Body of pancreas (tissue), 4 donors: Measurements from ENCODE around the gene PAPOLA. TPM values are rescaled to one million over a fixed set of nuclear protein-coding genes. Genes with fewer than 3 reads are reported as not detected.
A peak's percentile ranks its signal among the peaks of the same experiment; 100 is the strongest.

Experiments used
- ATAC-seq: fragments of 150-250 bp; one replicate; pipeline ENCODE4 v1.9.1; 2016
- DNase-seq, 4 donors: peaks; one replicate each; pipeline ENCODE4 v3.0.0-alpha.2; 2019
- H3K27ac ChIP-seq, 4 donors: fragments of 200-600 bp; sonication (generic); 1 replicate in 3 of 4; 2 replicates in 1 of 4; pipeline versions ENCODE4 v1.5.1 to v1.6.1; 2016 to 2019; ENCODE audit warnings: mild to moderate bottlenecking in 1 of 4, mixed read lengths in 1 of 4, moderate library complexity in 1 of 4
- H3K27me3 ChIP-seq, 2 donors: fragments of 200-600 bp; sonication (generic); one replicate each; pipeline ENCODE4 v1.6.0; 2016; ENCODE audit warnings: mild to moderate bottlenecking in 1 of 2
- H3K36me3 ChIP-seq, 2 donors: fragments of 200-600 bp; sonication (generic); replicated peaks in 1 of 2; 2 replicates each; pipeline ENCODE4 v1.5.1; 2016; ENCODE audit warnings: low read depth in 2 of 2; ENCODE audit not compliant: insufficient read depth in 1 of 2
- H3K4me1 ChIP-seq: fragments of 200-600 bp; sonication (generic); one replicate; pipeline ENCODE4 v1.6.0; 2016
- H3K4me3 ChIP-seq, 2 donors: fragments of 200-600 bp; sonication (generic); 1 replicate in 1 of 2; 2 replicates in 1 of 2; pipeline ENCODE4 v1.5.1; 2016 to 2019
- H3K9me3 ChIP-seq, 3 donors: fragments of 200-600 bp; sonication (generic); 1 replicate in 2 of 3; 2 replicates in 1 of 3; pipeline ENCODE4 v1.5.1; 2016
- CTCF ChIP-seq, 7 experiments: fragments of 450-650 bp in 4 of 7; fragments of 200-600 bp in 3 of 7; sonication (generic) in 3 of 7; IDR thresholded peaks; one replicate each; pipeline ENCODE4 v1.5.1; 2016 to 2019; ENCODE audit warnings: antibody characterized with exemption in 7 of 7
- POLR2A ChIP-seq, 3 donors: fragments of 450-650 bp; IDR thresholded peaks; one replicate each; pipeline ENCODE4 v1.6.1; 2016; ENCODE audit warnings: antibody characterized with exemption in 3 of 3, mild to moderate bottlenecking in 2 of 3
- WGBS, 2 donors: methylation state at CpG; one replicate each; pipeline ENCODE4 v1.1.5; 2017; 5-methylcytosine and 5-hydroxymethylcytosine counted together
- intact Hi-C: fragments of 100-400 bp; cut with DNase I; formaldehyde crosslinking; loops from one replicate; pipeline ENCODE4 v1.15.1; 2023
- total RNA-seq, 2 donors: library from RNA; depleted of rRNA; stranded (reverse); fragments of >200 nt; gene quantifications; one replicate each; pipeline ENCODE4 v1.1.0, GENCODE V29; 2016

The PAPOLA gene
- total RNA-seq, 2 donors from 2014 or later = 122 to 163 TPM

DNA sequence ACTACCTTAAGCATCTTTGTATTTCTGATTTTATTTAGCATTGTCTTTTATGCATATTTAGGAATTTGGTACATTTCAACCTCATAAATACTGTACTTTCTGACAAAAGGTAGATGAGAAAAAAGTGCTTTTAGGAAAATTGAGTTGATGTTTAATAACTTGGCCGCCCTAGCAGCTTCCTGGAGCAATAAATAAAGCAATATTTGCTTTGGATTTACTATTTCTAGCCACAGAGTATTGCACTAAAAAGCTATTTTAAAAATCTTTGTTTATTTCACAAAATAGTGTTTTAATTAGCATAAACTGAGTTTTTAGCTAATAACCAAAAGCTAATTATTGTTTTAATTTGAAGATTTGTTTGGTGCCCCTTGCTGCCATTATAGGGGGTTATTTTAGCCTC is 9.5 kb downstream of the PAPOLA start:
- TF ChIP-seq POLR2A (IDR thresholded peaks at IDR 0.05) = no peak
- Histone ChIP-seq H3K27me3 (no peaks in the 10 kb centered on the region), H3K36me3 (no peaks in the 10 kb centered on the region), H3K4me1 (peaks cover 90% of the 10 kb centered on the region), H3K27ac (peak overlapping the region in 2 of 4 donors; percentile 36 to 46), H3K9me3 (no peaks in the 10 kb centered on the region), H3K4me3 (no peak overlapping the region)
- intact Hi-C loops = no loop called here
- ATAC-seq (no peak), DNase-seq (no peak)
- 18 to 27% methylated on average over 1 of the region's 1 CpG for WGBS, 2 donors

DNA sequence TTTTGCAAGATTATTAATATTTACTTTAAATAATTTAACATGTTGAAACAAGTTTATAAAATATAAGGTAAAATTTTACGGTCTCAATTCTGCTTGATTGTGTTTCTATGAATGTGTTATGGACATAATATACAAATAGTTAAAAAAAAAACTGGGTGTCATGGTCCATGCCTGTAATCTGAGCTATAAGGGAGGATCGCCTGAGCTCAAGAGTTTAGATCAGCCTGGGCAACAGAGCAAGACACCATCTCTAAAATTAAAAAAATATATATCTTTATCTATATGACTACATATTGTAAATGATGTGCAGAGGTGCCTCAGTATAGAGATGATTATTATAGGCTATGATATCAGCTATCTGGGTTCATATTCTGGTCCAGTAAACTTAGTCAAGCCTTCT is 9.9 kb downstream of the PAPOLA start:
- DNase-seq (no peak), ATAC-seq (no peak)
- WGBS, 2 donors = 20 to 36% methylated on average over 2 of the region's 2 CpGs
- H3K4me1 ChIP-seq = peaks cover 87% of the 10 kb centered on the region
- intact Hi-C loops = no loop called here
- no peak overlapping the region for H3K4me3 ChIP-seq
- H3K27ac ChIP-seq = peak overlapping the region in 1 of 4 donors; percentile 46
- TF ChIP-seq POLR2A (IDR thresholded peaks at IDR 0.05) (no peak), CTCF (IDR thresholded peaks at IDR 0.05) (no peak)
- no peaks in the 10 kb centered on the region for H3K36me3 ChIP-seq
- no peaks in the 10 kb centered on the region for H3K9me3 ChIP-seq
- no peaks in the 10 kb centered on the region for H3K27me3 ChIP-seq

GRCh38 chr14:96512602-96513397 is 10.6 kb downstream of the PAPOLA start:
- ATAC-seq (no peak), DNase-seq (no peak)
- H3K4me1 ChIP-seq = peaks cover 85% of the 10 kb centered on the region
- no peak for TF ChIP-seq POLR2A (IDR thresholded peaks at IDR 0.05)
- no peak for TF ChIP-seq CTCF (IDR thresholded peaks at IDR 0.05)
- no peak overlapping the region for H3K4me3 ChIP-seq
- intact Hi-C loops = no loop called here
- 64 to 68% methylated on average over 5 of the region's 5 CpGs for WGBS, 2 donors
- no peaks in the 10 kb centered on the region for H3K36me3 ChIP-seq
- no peaks in the 10 kb centered on the region for H3K9me3 ChIP-seq
- peak overlapping the region in 1 of 4 donors; percentile 46 for H3K27ac ChIP-seq
- H3K27me3 ChIP-seq = no peaks in the 10 kb centered on the region

DNA sequence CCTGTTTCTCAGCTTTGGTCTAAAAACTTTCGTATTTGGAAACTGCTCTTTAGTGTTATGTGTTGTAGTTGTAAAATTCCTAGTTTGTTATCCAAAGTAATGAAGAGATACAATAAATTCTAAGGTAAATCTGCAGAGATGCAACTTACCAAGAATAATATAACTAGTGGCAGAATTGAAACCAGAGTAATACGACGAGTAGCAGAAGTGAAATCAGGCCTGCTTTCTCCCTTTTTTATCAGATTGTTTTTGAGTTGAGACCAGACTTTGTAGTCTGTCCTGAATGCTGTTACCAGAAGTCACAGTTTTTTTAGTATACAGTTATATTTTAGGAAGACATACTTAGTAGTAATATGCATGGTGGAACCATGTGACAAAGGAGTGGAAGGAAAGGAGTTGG is 12.5 kb downstream of the PAPOLA start:
- Histone ChIP-seq H3K36me3 (no peaks in the 10 kb centered on the region), H3K4me3 (no peak overlapping the region), H3K4me1 (peaks cover 73% of the 10 kb centered on the region), H3K9me3 (no peaks in the 10 kb centered on the region), H3K27ac (no peak overlapping the region), H3K27me3 (no peaks in the 10 kb centered on the region)
- TF ChIP-seq POLR2A (IDR thresholded peaks at IDR 0.05) (no peak), CTCF (IDR thresholded peaks at IDR 0.05) (no peak)
- DNase-seq (no peak), ATAC-seq (no peak)
- 33 to 56% methylated on average over 3 of the region's 3 CpGs for WGBS, 2 donors
- intact Hi-C loops = no loop called here

- Histone ChIP-seq H3K27ac (no peak overlapping the region), H3K27me3 (no peaks in the 10 kb centered on the region), H3K4me1 (peaks cover 65% of the 10 kb centered on the region), H3K36me3 (no peaks in the 10 kb centered on the region), H3K4me3 (no peak overlapping the region), H3K9me3 (no peaks in the 10 kb centered on the region)
- 89 to 91% methylated on average over 1 of the region's 1 CpG for whole genome bisulfite sequencing, 2 donors
- intact Hi-C loops = no loop called here
- TF ChIP-seq CTCF (IDR thresholded peaks at IDR 0.05) = no peak
- TF ChIP-seq POLR2A (IDR thresholded peaks at IDR 0.05) = no peak
- ATAC-seq = no peak
- DNase-seq = no peak
These were observed 13.5 kb downstream of the PAPOLA start for GRCh38 chr14:96515731-96516130.
